Nephron progenitor cell (in vitro differentiated cells): ENCODE measurements around the gene NAP1L1.

Experiments used
- DNase-seq: peaks from one replicate; pipeline ENCODE4 v3.0.0; 2021
- H3K27ac Mint-ChIP-seq: 2 replicates; pipeline ENCODE4 v1.8.0; 2021; ENCODE audit warnings: mild to moderate bottlenecking, moderate library complexity, mixed read lengths
- H3K27me3 Mint-ChIP-seq: 2 replicates; pipeline ENCODE4 v1.8.0; 2021; ENCODE audit warnings: mild to moderate bottlenecking, low read depth, mixed read lengths; ENCODE audit not compliant: poor library complexity
- H3K36me3 Mint-ChIP-seq: 2 replicates; pipeline ENCODE4 v1.8.0; 2021; ENCODE audit warnings: low read depth, mixed read lengths
- H3K4me1 Mint-ChIP-seq: 2 replicates; pipeline ENCODE4 v1.8.0; 2021; ENCODE audit warnings: mixed read lengths
- H3K4me3 Mint-ChIP-seq: 2 replicates; pipeline ENCODE4 v1.8.0; 2021; ENCODE audit warnings: mild to moderate bottlenecking, moderate library complexity, mixed read lengths
- H3K9me3 Mint-ChIP-seq: 2 replicates; pipeline ENCODE4 v1.8.0; 2021; ENCODE audit warnings: mild to moderate bottlenecking, moderate library complexity, mixed read lengths
- CTCF ChIP-seq: fragments of 200-600 bp; sonication (generic); IDR thresholded peaks from 2 replicates; pipeline ENCODE4 v1.5.0; 2021; ENCODE audit warnings: antibody characterized with exemption

The NAP1L1 gene

GRCh38 chr12:76073561-76073960 is 10.9 kb downstream of the NAP1L1 start:
- H3K4me3 Mint-ChIP-seq, result no peak overlapping the region

GRCh38 chr12:76072568-76072967 is 11.9 kb downstream of the NAP1L1 start:
- peaks cover 15% of the 10 kb centered on the region for H3K4me1 Mint-ChIP-seq
- H3K27me3 Mint-ChIP-seq, result no peaks in the 10 kb centered on the region
- H3K9me3 Mint-ChIP-seq, result peaks cover 13% of the 10 kb centered on the region
- H3K27ac Mint-ChIP-seq, result no peak overlapping the region
- H3K4me3 Mint-ChIP-seq, result no peak overlapping the region
- DNase-seq, result no peak
- TF ChIP-seq CTCF, result no peak
- peaks cover 88% of the 10 kb centered on the region for H3K36me3 Mint-ChIP-seq

More at GRCh38 chr12:76073561-76073960, 10.9 kb downstream of the NAP1L1 start:
- H3K27ac Mint-ChIP-seq, result no peak overlapping the region
- TF ChIP-seq CTCF, result no peak
- H3K36me3 Mint-ChIP-seq, result peaks cover 88% of the 10 kb centered on the region
- no peak for DNase-seq
- H3K27me3 Mint-ChIP-seq, result no peaks in the 10 kb centered on the region
- peaks cover 15% of the 10 kb centered on the region for H3K4me1 Mint-ChIP-seq
- H3K9me3 Mint-ChIP-seq, result peaks cover 10% of the 10 kb centered on the region

- Mint-ChIP-seq H3K4me1 (peaks cover 11% of the 10 kb centered on the region), H3K9me3 (peaks cover 41% of the 10 kb centered on the region), H3K27ac (no peak overlapping the region), H3K36me3 (peaks cover 96% of the 10 kb centered on the region), H3K4me3 (no peak overlapping the region), H3K27me3 (no peaks in the 10 kb centered on the region)
- TF ChIP-seq CTCF, result no peak
- no peak for DNase-seq
Observed at GRCh38 chr12:76069339-76069738, 15.1 kb downstream of the NAP1L1 start.

- Mint-ChIP-seq H3K9me3 (peaks cover 51% of the 10 kb centered on the region), H3K27me3 (no peaks in the 10 kb centered on the region), H3K4me1 (no peaks in the 10 kb centered on the region), H3K27ac (no peak overlapping the region), H3K4me3 (no peak overlapping the region), H3K36me3 (peaks cover 98% of the 10 kb centered on the region)
- no peak for DNase-seq
- TF ChIP-seq CTCF, result no peak
Observed at GRCh38 chr12:76065917-76066316, 18.6 kb downstream of the NAP1L1 start.

GRCh38 chr12:76064904-76065303 is 19.6 kb downstream of the NAP1L1 start:
- peaks cover 51% of the 10 kb centered on the region for H3K9me3 Mint-ChIP-seq
- no peak overlapping the region for H3K4me3 Mint-ChIP-seq
- peaks cover 95% of the 10 kb centered on the region for H3K36me3 Mint-ChIP-seq
- H3K4me1 Mint-ChIP-seq, result no peaks in the 10 kb centered on the region
- DNase-seq, result no peak
- H3K27me3 Mint-ChIP-seq, result no peaks in the 10 kb centered on the region
- no peak for TF ChIP-seq CTCF
- no peak overlapping the region for H3K27ac Mint-ChIP-seq

GRCh38 chr12:76060111-76060510 is 24.4 kb downstream of the NAP1L1 start:
- H3K27me3 Mint-ChIP-seq, result no peaks in the 10 kb centered on the region
- H3K4me1 Mint-ChIP-seq, result no peaks in the 10 kb centered on the region
- DNase-seq, result no peak
- TF ChIP-seq CTCF, result no peak
- H3K36me3 Mint-ChIP-seq, result peaks cover 87% of the 10 kb centered on the region
- H3K4me3 Mint-ChIP-seq, result no peak overlapping the region
- peaks cover 17% of the 10 kb centered on the region for H3K9me3 Mint-ChIP-seq
- H3K27ac Mint-ChIP-seq, result peak overlapping the region; percentile 47
